GM12878 (cell line): ENCODE results near the gene LIMK1. TPM values are rescaled to one million over a fixed set of nuclear protein-coding genes. Genes with fewer than 3 reads are reported as not detected.

Source experiments
- ATAC-seq: fragments of 200-7000 bp; cut with Tn5 transposase; 3 replicates; pipeline ENCODE4 v1.9.1; 2020; ENCODE audit warnings: mild to moderate bottlenecking, moderate library complexity
- BruUV-seq: library from RNA; stranded (reverse); fragments of 400-500 nt; replicated peaks from 2 replicates; lab custom pipeline; 2021; lab: Mats Ljungman, UMichigan
- CTCF ChIA-PET: fragments of 300-600 bp; sonication (Branson Sonifier 250); formaldehyde crosslinking; extraction: SDS; loops from one replicate; lab custom pipeline; 2021; ENCODE audit warnings: inconsistent platforms; lab: Yijun Ruan, JAX
- POLR2A ChIA-PET: fragments of 350-600 bp; formaldehyde crosslinking; extraction: SDS; loops from one replicate; lab custom pipeline; 2021; ENCODE audit warnings: inconsistent platforms; lab: Charles Lee
- RAD21 ChIA-PET: fragments of 300-600 bp; sonication (Branson Sonifier 250); formaldehyde crosslinking; loops from one replicate; lab custom pipeline; 2023; ENCODE audit warnings: antibody characterized with exemption; ENCODE audit not compliant: unreplicated experiment; lab: Charles Lee
- SMC1A ChIA-PET: fragments of 300-600 bp; sonication (Branson Sonifier 250); formaldehyde crosslinking; loops from one replicate; lab custom pipeline; 2023; ENCODE audit not compliant: unreplicated experiment, uncharacterized antibody; lab: Charles Lee
- DNase-seq: peaks from one replicate; pipeline ENCODE4 v3.0.0-alpha.2; 2011; ENCODE audit warnings: low read depth, low spot score
- FAIRE-seq: peaks from 3 replicates; lab custom pipeline; 2011; peaks lifted over from hg19 to GRCh38; lab: Jason Lieb, UNC
- H2AFZ ChIP-seq: 2 replicates; pipeline ENCODE4 v1.6.0; 2011; ENCODE audit warnings: low read depth, low read length, control low read depth; ENCODE audit not compliant: control insufficient read depth
- H3K27ac ChIP-seq: 2 replicates; pipeline ENCODE4 v1.5.1; 2011; ENCODE audit warnings: control low read depth; ENCODE audit not compliant: control insufficient read depth, insufficient read depth
- H3K27me3 ChIP-seq, 2 experiments: replicated peaks in 1 of 2; 2 replicates each; pipeline versions ENCODE4 v1.6.0 to v1.6.1; 2011; ENCODE audit warnings: low read length in 1 of 2; ENCODE audit not compliant: control insufficient read depth in 2 of 2, insufficient read depth in 2 of 2
- H3K36me3 ChIP-seq, 2 experiments: 2 replicates each; pipeline ENCODE4 v1.5.1; 2011; ENCODE audit warnings: low read length in 1 of 2; ENCODE audit not compliant: control insufficient read depth in 2 of 2, insufficient read depth in 2 of 2
- H3K4me1 ChIP-seq: 2 replicates; pipeline ENCODE4 v1.6.1; 2011; ENCODE audit warnings: mild to moderate bottlenecking, low read length, moderate library complexity, mixed read lengths; ENCODE audit not compliant: control insufficient read depth, insufficient read depth
- H3K4me2 ChIP-seq: 2 replicates; pipeline ENCODE4 v1.6.0; 2011; ENCODE audit warnings: control low read depth; ENCODE audit not compliant: control insufficient read depth, insufficient read depth
- H3K4me3 ChIP-seq: fragments of 200-600 bp; sonication (generic); 2 replicates; pipeline ENCODE4 v1.5.1; 2016
- H3K79me2 ChIP-seq: 2 replicates; pipeline ENCODE4 v1.6.0; 2011; ENCODE audit warnings: low read length; ENCODE audit not compliant: control insufficient read depth, insufficient read depth
- H3K9ac ChIP-seq: 2 replicates; pipeline ENCODE4 v1.8.0; 2011; ENCODE audit warnings: low read length, control low read depth, mixed read lengths; ENCODE audit not compliant: control insufficient read depth, insufficient read depth
- H3K9me3 ChIP-seq: replicated peaks from 3 replicates; pipeline ENCODE4 v1.5.1; 2011; ENCODE audit warnings: mild to moderate bottlenecking, low read length; ENCODE audit not compliant: control insufficient read depth, insufficient read depth
- H4K20me1 ChIP-seq: 2 replicates; pipeline ENCODE4 v1.6.0; 2011; ENCODE audit not compliant: control insufficient read depth, insufficient read depth
- CHD1 ChIP-seq: IDR thresholded peaks from 2 replicates; pipeline ENCODE4 v1.6.1; 2012; ENCODE audit warnings: low read depth, low read length, improper control_type of control experiment
- E4F1 ChIP-seq: fragments of 450-650 bp; IDR thresholded peaks from 2 replicates; pipeline ENCODE4 v1.6.1; 2018; ENCODE audit warnings: borderline replicate concordance, mild to moderate bottlenecking; ENCODE audit not compliant: partially characterized antibody
- MYC ChIP-seq: IDR thresholded peaks from 2 replicates; pipeline ENCODE4 v1.6.1; 2011; ENCODE audit warnings: mild to moderate bottlenecking, low read length, moderate library complexity, inconsistent platforms; ENCODE audit not compliant: insufficient read depth, insufficient replicate concordance, insufficient read length, severe bottlenecking
- NR2C1 ChIP-seq: fragments of 450-650 bp; IDR thresholded peaks from 2 replicates; pipeline ENCODE4 v1.6.1; 2017; ENCODE audit warnings: antibody characterized with exemption, mild to moderate bottlenecking, moderate library complexity
- SUPT20H ChIP-seq: IDR thresholded peaks from 2 replicates; pipeline ENCODE4 v1.6.1; 2011; ENCODE audit warnings: low read depth, mild to moderate bottlenecking, low read length, moderate library complexity, borderline replicate concordance; ENCODE audit not compliant: control insufficient read depth
- SUZ12 ChIP-seq: fragments of 200-600 bp; sonication (generic); IDR thresholded peaks from one replicate; pipeline ENCODE4 v1.6.1; 2018; ENCODE audit warnings: antibody characterized with exemption, mild to moderate bottlenecking; ENCODE audit not compliant: unreplicated experiment
- USF1 ChIP-seq: IDR thresholded peaks from 2 replicates; pipeline ENCODE4 v1.6.1; 2011; ENCODE audit warnings: borderline replicate concordance, low read depth, mild to moderate bottlenecking, moderate library complexity, mixed read lengths, low read length; ENCODE audit not compliant: insufficient read depth; ENCODE audit errors: extremely low read length
- WGBS: methylation state at CpG from one replicate; pipeline ENCODE4 v1.1.6; 2016; ENCODE audit warnings: low lambda C conversion rate; ENCODE audit not compliant: insufficient replicate concordance, insufficient coverage; ENCODE audit errors: missing lambda C conversion rate; 5-methylcytosine and 5-hydroxymethylcytosine counted together
- in situ Hi-C: fragments of 300-500 bp; cut with MboI; formaldehyde crosslinking; loops from 9 replicates; pipeline ENCODE4 v1.14.3; 2018; ENCODE audit warnings: mixed read lengths
- intact Hi-C: fragments of 100-400 bp; cut with micrococcal nuclease; formaldehyde crosslinking; loops from one replicate; pipeline ENCODE4 v1.14.2; 2022; ENCODE audit not compliant: unreplicated experiment
- polyA plus RNA-seq, 11 experiments: library from polyadenylated mRNA; depleted of rRNA in 4 of 11; unstranded in 6 of 11; stranded (reverse) in 5 of 11; fragments of >200 nt; fragmentation: Nextera tagmentation in 4 of 11; fragmentation: Illumina TruSeq in 1 of 11; extraction: Ambion mirVana in 4 of 11; extraction: Trizol in 1 of 11; gene quantifications; 1 replicate in 1 of 11; 2 replicates in 10 of 11; pipeline versions ENCODE4 v1.2.1 to v1.2.3, GENCODE V29; 2011 to 2016; ENCODE audit warnings: inconsistent platforms in 2 of 11, missing spikeins in 2 of 11, low read depth in 1 of 11
- total RNA-seq, 4 experiments: library from RNA; depleted of rRNA in 3 of 4; stranded (reverse); fragments of >200 nt in 3 of 4; fragmentation: Illumina TruSeq in 1 of 4; extraction: Trizol in 1 of 4; gene quantifications; 2 replicates each; pipeline versions ENCODE4 v1.2.1 to v1.2.3, GENCODE V29; 2013 to 2021
- TF ChIP-seq, protein P1 (sequence below): IDR thresholded peaks from 2 replicates; pipeline ENCODE4 v1.6.1; 2012; ENCODE audit warnings: mild to moderate bottlenecking, low read depth, low read length
- TF ChIP-seq, protein P2 (sequence below): fragments of 450-650 bp; IDR thresholded peaks from 2 replicates; pipeline ENCODE4 v1.6.1; 2017; ENCODE audit warnings: borderline replicate concordance

The LIMK1 gene
- total and polyA plus RNA-seq, 10 of the 15 experiments (the other 5 are each of a cell fraction or from before 2014, with no cell fraction given): 0.71 to 59.4 (median 28.8) TPM

GRCh38 chr7:74097937-74098614, 14.5 kb downstream of the LIMK1 start (continued):
- TF ChIP-seq E4F1: no peak

GRCh38 chr7:74099031-74099430, 15.4 kb downstream of the LIMK1 start:
- WGBS: 98% methylated on average over 17 of the region's 17 CpGs
- TF ChIP-seq SUPT20H: no peak
- TF ChIP-seq NR2C1: no peak
- no peak for TF ChIP-seq USF1
- TF ChIP-seq, protein P1, sequence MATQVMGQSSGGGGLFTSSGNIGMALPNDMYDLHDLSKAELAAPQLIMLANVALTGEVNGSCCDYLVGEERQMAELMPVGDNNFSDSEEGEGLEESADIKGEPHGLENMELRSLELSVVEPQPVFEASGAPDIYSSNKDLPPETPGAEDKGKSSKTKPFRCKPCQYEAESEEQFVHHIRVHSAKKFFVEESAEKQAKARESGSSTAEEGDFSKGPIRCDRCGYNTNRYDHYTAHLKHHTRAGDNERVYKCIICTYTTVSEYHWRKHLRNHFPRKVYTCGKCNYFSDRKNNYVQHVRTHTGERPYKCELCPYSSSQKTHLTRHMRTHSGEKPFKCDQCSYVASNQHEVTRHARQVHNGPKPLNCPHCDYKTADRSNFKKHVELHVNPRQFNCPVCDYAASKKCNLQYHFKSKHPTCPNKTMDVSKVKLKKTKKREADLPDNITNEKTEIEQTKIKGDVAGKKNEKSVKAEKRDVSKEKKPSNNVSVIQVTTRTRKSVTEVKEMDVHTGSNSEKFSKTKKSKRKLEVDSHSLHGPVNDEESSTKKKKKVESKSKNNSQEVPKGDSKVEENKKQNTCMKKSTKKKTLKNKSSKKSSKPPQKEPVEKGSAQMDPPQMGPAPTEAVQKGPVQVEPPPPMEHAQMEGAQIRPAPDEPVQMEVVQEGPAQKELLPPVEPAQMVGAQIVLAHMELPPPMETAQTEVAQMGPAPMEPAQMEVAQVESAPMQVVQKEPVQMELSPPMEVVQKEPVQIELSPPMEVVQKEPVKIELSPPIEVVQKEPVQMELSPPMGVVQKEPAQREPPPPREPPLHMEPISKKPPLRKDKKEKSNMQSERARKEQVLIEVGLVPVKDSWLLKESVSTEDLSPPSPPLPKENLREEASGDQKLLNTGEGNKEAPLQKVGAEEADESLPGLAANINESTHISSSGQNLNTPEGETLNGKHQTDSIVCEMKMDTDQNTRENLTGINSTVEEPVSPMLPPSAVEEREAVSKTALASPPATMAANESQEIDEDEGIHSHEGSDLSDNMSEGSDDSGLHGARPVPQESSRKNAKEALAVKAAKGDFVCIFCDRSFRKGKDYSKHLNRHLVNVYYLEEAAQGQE: no peak
- TF ChIP-seq MYC: no peak
- TF ChIP-seq CHD1: no peak
- TF ChIP-seq, protein P2, sequence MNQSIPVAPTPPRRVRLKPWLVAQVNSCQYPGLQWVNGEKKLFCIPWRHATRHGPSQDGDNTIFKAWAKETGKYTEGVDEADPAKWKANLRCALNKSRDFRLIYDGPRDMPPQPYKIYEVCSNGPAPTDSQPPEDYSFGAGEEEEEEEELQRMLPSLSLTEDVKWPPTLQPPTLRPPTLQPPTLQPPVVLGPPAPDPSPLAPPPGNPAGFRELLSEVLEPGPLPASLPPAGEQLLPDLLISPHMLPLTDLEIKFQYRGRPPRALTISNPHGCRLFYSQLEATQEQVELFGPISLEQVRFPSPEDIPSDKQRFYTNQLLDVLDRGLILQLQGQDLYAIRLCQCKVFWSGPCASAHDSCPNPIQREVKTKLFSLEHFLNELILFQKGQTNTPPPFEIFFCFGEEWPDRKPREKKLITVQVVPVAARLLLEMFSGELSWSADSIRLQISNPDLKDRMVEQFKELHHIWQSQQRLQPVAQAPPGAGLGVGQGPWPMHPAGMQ: no peak
- no peak for TF ChIP-seq SUZ12

More at GRCh38 chr7:74099031-74099430, 15.4 kb downstream of the LIMK1 start:
- CTCF ChIA-PET: interaction anchor here (1.0 kb wide), 1 partner anchor 33 kb away, joined by 3 read pairs; no protein-coding TSS in a partner anchor
- FAIRE-seq: no peak
- H3K27ac ChIP-seq: no peak overlapping the region; the same call in 1 of the 2 replicates
- H3K4me2 ChIP-seq: no peak overlapping the region
- H3K4me1 ChIP-seq: peaks cover 29% of the 10 kb centered on the region
- peaks cover 14 to 22% of the 10 kb centered on the region in 2 experiments for H3K36me3 ChIP-seq
- no peaks in the 10 kb centered on the region for H3K27me3 ChIP-seq
- H3K9me3 ChIP-seq: peaks cover 4% of the 10 kb centered on the region; the same call in 2 of the 3 replicates
- RAD21 ChIA-PET: interaction anchor here (0.8 to 3.0 kb wide), 3 partner anchors 15 to 106 kb away, joined by 3 to 12 read pairs (median 12); partner anchors contain the start of genes EIF4H and LIMK1
- no peak overlapping the region for H2AFZ ChIP-seq
- no peak for DNase-seq
- no peak for ATAC-seq
- SMC1A ChIA-PET: interaction anchor here (0.9 kb wide), 1 partner anchor 66 kb away, joined by 4 read pairs; no protein-coding TSS in a partner anchor
- no TSS peak for BruUV-seq
- no peak overlapping the region for H3K4me3 ChIP-seq
- H3K9ac ChIP-seq: no peak overlapping the region
- POLR2A ChIA-PET: interaction anchor here (0.7 to 2.5 kb wide), 3 partner anchors 16 to 255 kb away, joined by 3 to 18 read pairs (median 4); partner anchors contain the start of gene LIMK1
- in situ Hi-C loops (no loop called here), intact Hi-C loops (no loop called here)
- no peaks in the 10 kb centered on the region for H4K20me1 ChIP-seq
- peaks cover 16% of the 10 kb centered on the region for H3K79me2 ChIP-seq
